HepG2 (cell line): ENCODE results near the gene FEV. TPM values are rescaled to one million over a fixed set of nuclear protein-coding genes. Genes with fewer than 3 reads are reported as not detected.

Experiments
- BRF2 ChIP-seq: sonication (generic); formaldehyde crosslinking; IDR thresholded peaks from 2 replicates; pipeline ENCODE4 v1.8.1; 2022; ENCODE audit warnings: mild to moderate bottlenecking, missing genetic modification reagents
- CTCF ChIP-seq: sonication (generic); formaldehyde crosslinking; IDR thresholded peaks from 2 replicates; pipeline ENCODE4 v1.5.0; 2020; ENCODE audit warnings: mild to moderate bottlenecking, missing genetic modification reagents, moderate library complexity
- FOSL2 ChIP-seq: sonication (generic); formaldehyde crosslinking; IDR thresholded peaks from 2 replicates; pipeline ENCODE4 v1.4.0; 2020; ENCODE audit warnings: missing genetic modification reagents
- HMG20B ChIP-seq: conservative IDR thresholded peaks from 2 replicates; pipeline ENCODE4 v1.6.1; 2016; ENCODE audit warnings: missing genetic modification reagents, missing compliant biosample characterization
- KMT2B ChIP-seq: IDR thresholded peaks from 2 replicates; pipeline ENCODE4 v1.6.1; 2016; ENCODE audit warnings: missing genetic modification reagents, missing compliant biosample characterization
- MAFG ChIP-seq: sonication (generic); formaldehyde crosslinking; IDR thresholded peaks from 2 replicates; pipeline ENCODE4 v1.5.1; 2020; ENCODE audit warnings: mild to moderate bottlenecking, missing genetic modification reagents
- SKI ChIP-seq: fragments of 450-650 bp; IDR thresholded peaks from one replicate; pipeline ENCODE4 v1.6.1; 2018; ENCODE audit warnings: mild to moderate bottlenecking; ENCODE audit not compliant: partially characterized antibody
- ZMYM4 ChIP-seq: sonication (generic); formaldehyde crosslinking; IDR thresholded peaks from 2 replicates; pipeline ENCODE4 v1.8.1; 2023; ENCODE audit warnings: mild to moderate bottlenecking, missing genetic modification reagents
- ZNF138 ChIP-seq: sonication (generic); formaldehyde crosslinking; IDR thresholded peaks from 2 replicates; pipeline ENCODE4 v1.5.0; 2020; ENCODE audit warnings: mild to moderate bottlenecking, low read depth, missing genetic modification reagents
- ZNF234 ChIP-seq: sonication (generic); formaldehyde crosslinking; conservative IDR thresholded peaks from 2 replicates; pipeline ENCODE4 v1.5.1; 2020; ENCODE audit warnings: mild to moderate bottlenecking, missing genetic modification reagents
- ZNF274 ChIP-seq: sonication (generic); formaldehyde crosslinking; IDR thresholded peaks from 2 replicates; pipeline ENCODE4 v1.5.1; 2020; ENCODE audit warnings: mild to moderate bottlenecking, missing genetic modification reagents
- ZNF34 ChIP-seq: sonication (generic); formaldehyde crosslinking; IDR thresholded peaks from 2 replicates; pipeline ENCODE4 v1.4.0; 2020; ENCODE audit warnings: mild to moderate bottlenecking, missing genetic modification reagents, borderline replicate concordance
- ZNF430 ChIP-seq: sonication (generic); formaldehyde crosslinking; IDR thresholded peaks from 2 replicates; pipeline ENCODE4 v1.9.0; 2021; ENCODE audit warnings: mild to moderate bottlenecking, missing genetic modification reagents
- ZNF441 ChIP-seq: sonication (generic); formaldehyde crosslinking; IDR thresholded peaks from 2 replicates; pipeline ENCODE4 v1.7.0; 2021; ENCODE audit warnings: missing genetic modification reagents, borderline replicate concordance
- ZNF558 ChIP-seq: sonication (generic); formaldehyde crosslinking; IDR thresholded peaks from 2 replicates; pipeline ENCODE4 v1.9.0; 2022; ENCODE audit warnings: mild to moderate bottlenecking, missing genetic modification reagents, borderline replicate concordance
- ZNF569 ChIP-seq: sonication (generic); formaldehyde crosslinking; IDR thresholded peaks from 2 replicates; pipeline ENCODE4 v1.5.0; 2020; ENCODE audit warnings: mild to moderate bottlenecking, missing genetic modification reagents, moderate library complexity, borderline replicate concordance
- ZNF577 ChIP-seq: sonication (generic); formaldehyde crosslinking; IDR thresholded peaks from 2 replicates; pipeline ENCODE4 v1.4.0; 2020; ENCODE audit warnings: mild to moderate bottlenecking, low read depth, missing genetic modification reagents, borderline replicate concordance
- ZNF619 ChIP-seq: sonication (generic); formaldehyde crosslinking; IDR thresholded peaks from 2 replicates; pipeline ENCODE4 v1.4.0; 2020; ENCODE audit warnings: mild to moderate bottlenecking, missing genetic modification reagents
- ZNF639 ChIP-seq: conservative IDR thresholded peaks from 2 replicates; pipeline ENCODE4 v1.6.1; 2018; ENCODE audit warnings: missing genetic modification reagents
- polyA plus RNA-seq, 8 experiments: library from polyadenylated mRNA; depleted of rRNA in 3 of 8; stranded (reverse) in 7 of 8; unstranded in 1 of 8; fragments of >200 nt; fragmentation: Illumina TruSeq in 4 of 8; extraction: Trizol in 4 of 8; gene quantifications; 2 replicates each; pipeline versions ENCODE4 v1.2.1 to v1.2.3, GENCODE V29; 2011 to 2016; ENCODE audit warnings: low read depth in 4 of 8, missing spikeins in 1 of 8, mixed read lengths in 1 of 8; ENCODE audit not compliant: insufficient read depth in 1 of 8
- total RNA-seq, 5 experiments: library from RNA; depleted of rRNA; stranded (reverse); fragments of >200 nt; fragmentation: Illumina TruSeq; extraction: Trizol; gene quantifications; 2 replicates each; pipeline ENCODE4 v1.2.3, GENCODE V29; 2016; ENCODE audit warnings: low read depth in 1 of 5
- TF ChIP-seq, protein P1 (sequence below), 2 experiments: sonication (generic) in 1 of 2; formaldehyde crosslinking in 1 of 2; IDR thresholded peaks; 2 replicates each; pipeline versions ENCODE4 v1.5.1 to v1.6.1; 2011 to 2020; ENCODE audit warnings: borderline replicate concordance in 1 of 2, low read depth in 1 of 2, low read length in 1 of 2, mild to moderate bottlenecking in 1 of 2, missing genetic modification reagents in 1 of 2, moderate library complexity in 1 of 2
- TF ChIP-seq, protein P2 (sequence below): sonication (generic); formaldehyde crosslinking; IDR thresholded peaks from 2 replicates; pipeline ENCODE4 v1.4.0; 2020; ENCODE audit warnings: missing genetic modification reagents, low read depth, mild to moderate bottlenecking, borderline replicate concordance

FEV gene
- total and polyA plus RNA-seq, 2 of the 13 experiments (the other 11 are each of a cell fraction or from before 2014, with no cell fraction given) = not detected

DNA sequence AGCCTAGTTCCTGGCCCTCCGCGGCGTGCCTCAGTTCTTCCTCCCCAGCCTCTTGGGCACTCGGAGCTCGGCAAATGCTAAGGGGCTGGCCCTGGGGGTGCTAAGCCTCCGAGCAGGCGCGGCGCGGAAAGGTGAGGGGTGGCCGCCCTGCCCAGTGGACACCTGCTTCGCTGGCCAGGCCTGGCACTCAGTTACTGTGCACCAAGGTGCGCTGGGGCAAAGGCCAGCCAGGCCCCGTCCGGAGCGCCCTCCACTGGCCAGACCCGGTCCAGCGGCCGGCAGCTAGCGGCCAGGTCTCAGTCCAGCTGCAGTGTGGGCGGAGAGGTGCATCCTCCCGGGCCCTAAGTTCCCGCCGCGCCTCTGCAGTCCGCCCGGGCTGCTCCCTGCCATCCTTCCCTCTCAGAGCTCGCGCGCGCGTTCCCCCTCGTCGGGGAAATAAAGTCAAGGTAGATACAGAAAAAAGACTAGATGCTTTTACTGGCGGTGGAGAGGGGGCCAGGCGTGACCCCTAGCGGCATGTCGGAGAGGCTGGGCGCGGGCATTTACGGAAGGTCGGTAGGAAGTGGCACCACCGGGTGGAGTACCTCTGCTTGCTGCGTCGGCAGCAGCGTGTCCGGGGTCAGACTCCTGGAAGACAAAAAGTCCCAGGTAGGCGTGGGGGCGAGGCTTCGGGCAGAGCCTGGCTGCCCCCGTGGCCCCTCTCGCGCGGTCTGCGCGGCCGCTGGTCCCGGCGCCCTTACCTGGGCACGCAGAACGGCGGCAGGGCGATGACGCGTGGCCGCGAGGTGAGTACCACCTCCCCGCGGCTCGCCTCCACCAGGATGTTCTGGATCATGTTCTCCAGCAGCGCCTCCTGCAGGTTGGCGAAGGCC is 17.6 kb upstream of the FEV start (continued):
- TF ChIP-seq ZNF558 (CRISPR knock-in tag) (0 out of 2 replicates have a peak, but pooled peaks have one; percentile 0), ZNF577 (0 out of 2 replicates have a peak, but pooled peaks have one; percentile 40), BRF2 (no peak), KMT2B (CRISPR knock-in tag) (0 out of 2 replicates have a peak, but pooled peaks have one; percentile 14), ZNF430 (CRISPR knock-in tag) (0 out of 2 replicates have a peak, but pooled peaks have one; percentile 7), ZMYM4 (CRISPR knock-in tag) (no peak), FOSL2 (no peak), ZNF138 (CRISPR knock-in tag) (no peak), ZNF639 (CRISPR knock-in tag) (no peak), ZNF619 (CRISPR knock-in tag) (peak; percentile 54; the same call in 1 of the 2 replicates), ZNF441 (no peak), ZNF274 (no peak), MAFG (CRISPR knock-in tag) (no peak), ZNF34 (no peak), CTCF (peak; percentile 78), ZNF234 (CRISPR knock-in tag) (no peak), HMG20B (CRISPR knock-in tag) (no peak), ZNF569 (no peak), SKI (no peak)
- TF ChIP-seq, protein P1, sequence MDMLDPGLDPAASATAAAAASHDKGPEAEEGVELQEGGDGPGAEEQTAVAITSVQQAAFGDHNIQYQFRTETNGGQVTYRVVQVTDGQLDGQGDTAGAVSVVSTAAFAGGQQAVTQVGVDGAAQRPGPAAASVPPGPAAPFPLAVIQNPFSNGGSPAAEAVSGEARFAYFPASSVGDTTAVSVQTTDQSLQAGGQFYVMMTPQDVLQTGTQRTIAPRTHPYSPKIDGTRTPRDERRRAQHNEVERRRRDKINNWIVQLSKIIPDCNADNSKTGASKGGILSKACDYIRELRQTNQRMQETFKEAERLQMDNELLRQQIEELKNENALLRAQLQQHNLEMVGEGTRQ (IDR thresholded peaks at IDR 0.05; ENCODE audit: low read depth, low read length) = no peak
- TF ChIP-seq, protein P1 (CRISPR knock-in tag; IDR thresholded peaks at IDR 0.05; ENCODE audit: borderline replicate concordance) = peak; percentile 23; the same call in 1 of the 2 replicates
- TF ChIP-seq, protein P2, sequence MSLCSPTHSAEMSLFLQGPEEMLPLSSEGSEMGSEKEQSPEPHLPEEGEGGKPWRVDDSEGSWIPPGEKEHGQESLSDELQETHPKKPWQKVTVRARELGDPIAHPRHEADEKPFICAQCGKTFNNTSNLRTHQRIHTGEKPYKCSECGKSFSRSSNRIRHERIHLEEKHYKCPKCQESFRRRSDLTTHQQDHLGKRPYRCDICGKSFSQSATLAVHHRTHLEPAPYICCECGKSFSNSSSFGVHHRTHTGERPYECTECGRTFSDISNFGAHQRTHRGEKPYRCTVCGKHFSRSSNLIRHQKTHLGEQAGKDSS (CRISPR knock-in tag) = peak; percentile 0; the same call in 1 of the 2 replicates
